ENCODE data around the gene SMIM11.
"Not testable (repeated sequence)": the region's sequence is repeated elsewhere in the genome, so short reads cannot be mapped to it uniquely, and the experiment has no call there.

The SMIM11 gene

GRCh38 chr21:34427339-34427738 is 52.0 kb downstream of the SMIM11 start:
- FAIRE-seq: not testable (repeated sequence)

GRCh38 chr21:34428441-34428840 is 53.1 kb downstream of the SMIM11 start:
- not testable (repeated sequence) for DNase-seq (ENCODE audit: insufficient read length, low spot score); FAIRE-seq

More at GRCh38 chr21:34427339-34427738, 52.0 kb downstream of the SMIM11 start:
- not testable (repeated sequence) for DNase-seq (ENCODE audit: insufficient read length, low spot score)

GRCh38 chr21:34429710-34430109 is 54.4 kb downstream of the SMIM11 start:
- FAIRE-seq: peak; percentile 13
- DNase-seq (ENCODE audit: insufficient read length, low spot score): not testable (repeated sequence)
